Endodermal cell (in vitro differentiated cells): ENCODE measurements around the gene LRP11. TPM values are rescaled to one million over a fixed set of nuclear protein-coding genes. Genes with fewer than 3 reads are reported as not detected.

Source experiments
- DNase-seq: peaks from one replicate; pipeline ENCODE4 v3.0.0-alpha.2; 2017
- H3K27ac ChIP-seq: 2 replicates; pipeline ENCODE4 v1.5.1; 2013; ENCODE audit warnings: mild to moderate bottlenecking, low read depth, low read length, moderate library complexity
- H3K27me3 ChIP-seq: 2 replicates; pipeline ENCODE4 v1.6.1; 2013; ENCODE audit warnings: mild to moderate bottlenecking, low read length, moderate library complexity; ENCODE audit not compliant: insufficient read depth, control insufficient read depth, poor library complexity, severe bottlenecking
- H3K36me3 ChIP-seq: 2 replicates; pipeline ENCODE4 v1.7.0; 2013; ENCODE audit warnings: mild to moderate bottlenecking, low read length, moderate library complexity; ENCODE audit not compliant: control insufficient read depth, insufficient read depth
- H3K4me1 ChIP-seq: one replicate; pipeline ENCODE4 v1.7.0; 2013; ENCODE audit warnings: low read length; ENCODE audit not compliant: control insufficient read depth, insufficient read depth
- H3K4me3 ChIP-seq: 2 replicates; pipeline ENCODE4 v1.5.1; 2013; ENCODE audit warnings: mild to moderate bottlenecking, low read length, moderate library complexity
- H3K9ac ChIP-seq: 2 replicates; pipeline ENCODE4 v1.6.1; 2013; ENCODE audit warnings: mild to moderate bottlenecking, low read length, moderate library complexity; ENCODE audit not compliant: poor library complexity, severe bottlenecking; ENCODE audit errors: extremely low read depth
- H3K9me3 ChIP-seq: 2 replicates; pipeline ENCODE4 v1.6.1; 2013; ENCODE audit warnings: mild to moderate bottlenecking, low read length, moderate library complexity; ENCODE audit not compliant: control insufficient read depth
- H3K27ac Mint-ChIP-seq: 2 replicates; pipeline ENCODE4 v1.8.0; 2020; ENCODE audit warnings: mixed read lengths
- H3K27me3 Mint-ChIP-seq: 2 replicates; pipeline ENCODE4 v1.8.0; 2021; ENCODE audit warnings: mild to moderate bottlenecking, mixed read lengths; ENCODE audit not compliant: insufficient read depth
- H3K36me3 Mint-ChIP-seq: 2 replicates; pipeline ENCODE4 v1.8.0; 2020; ENCODE audit warnings: low read depth, mixed read lengths
- H3K4me1 Mint-ChIP-seq: 2 replicates; pipeline ENCODE4 v1.8.0; 2020; ENCODE audit warnings: mixed read lengths
- H3K4me3 Mint-ChIP-seq: 2 replicates; pipeline ENCODE4 v1.8.0; 2020; ENCODE audit warnings: mild to moderate bottlenecking, moderate library complexity, mixed read lengths
- H3K9me3 Mint-ChIP-seq: 2 replicates; pipeline ENCODE4 v1.8.0; 2020; ENCODE audit warnings: mild to moderate bottlenecking, mixed read lengths
- WGBS, 2 experiments: methylation state at CpG; one replicate each; pipeline versions ENCODE4 v1.1.5 to v1.1.7; 2013; ENCODE audit warnings: missing lambda C conversion rate in 2 of 2, mixed read lengths in 1 of 2; ENCODE audit not compliant: insufficient coverage in 1 of 2, insufficient read length in 1 of 2; 5-methylcytosine and 5-hydroxymethylcytosine counted together
- total RNA-seq, 2 donors: library from RNA; stranded (reverse); fragmentation: NEBNext Ultra II Directional in 1 of 2; extraction: Animal tissue kit (Norgen Biotek cat#: 25700) in 1 of 2; gene quantifications; 2 replicates in 1 of 2; 3 replicates in 1 of 2; pipeline ENCODE4 v1.2.1, GENCODE V29; 2021
- TF ChIP-seq, protein P1 (sequence below): fragments of 200-600 bp; sonication (generic); conservative IDR thresholded peaks from 2 replicates; pipeline ENCODE4 v1.5.0; 2021; ENCODE audit warnings: antibody characterized with exemption, mild to moderate bottlenecking

LRP11 gene
- total RNA-seq, 2 donors from 2014 or later: 3.6 to 6.0 TPM

DNA sequence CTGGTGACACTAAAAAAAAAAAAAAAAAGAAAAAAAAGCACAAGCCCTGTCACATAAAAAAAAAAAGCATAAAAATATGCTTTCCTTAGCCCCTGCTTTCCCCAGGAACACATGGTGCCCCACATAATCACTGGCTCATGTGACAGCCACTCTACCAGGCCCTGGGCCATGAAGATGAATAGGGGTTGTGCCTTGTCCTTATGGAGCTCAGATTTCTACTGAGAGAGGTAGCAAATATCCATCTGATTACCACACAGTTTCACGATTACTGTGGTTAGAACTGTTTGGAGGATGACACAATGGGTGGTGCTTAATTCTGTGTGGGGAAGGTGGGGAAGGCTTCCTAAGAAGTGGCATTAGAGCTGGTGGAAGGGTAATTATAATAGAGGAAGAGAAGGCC is 24.5 kb upstream of the LRP11 start:
- TF ChIP-seq, protein P1, sequence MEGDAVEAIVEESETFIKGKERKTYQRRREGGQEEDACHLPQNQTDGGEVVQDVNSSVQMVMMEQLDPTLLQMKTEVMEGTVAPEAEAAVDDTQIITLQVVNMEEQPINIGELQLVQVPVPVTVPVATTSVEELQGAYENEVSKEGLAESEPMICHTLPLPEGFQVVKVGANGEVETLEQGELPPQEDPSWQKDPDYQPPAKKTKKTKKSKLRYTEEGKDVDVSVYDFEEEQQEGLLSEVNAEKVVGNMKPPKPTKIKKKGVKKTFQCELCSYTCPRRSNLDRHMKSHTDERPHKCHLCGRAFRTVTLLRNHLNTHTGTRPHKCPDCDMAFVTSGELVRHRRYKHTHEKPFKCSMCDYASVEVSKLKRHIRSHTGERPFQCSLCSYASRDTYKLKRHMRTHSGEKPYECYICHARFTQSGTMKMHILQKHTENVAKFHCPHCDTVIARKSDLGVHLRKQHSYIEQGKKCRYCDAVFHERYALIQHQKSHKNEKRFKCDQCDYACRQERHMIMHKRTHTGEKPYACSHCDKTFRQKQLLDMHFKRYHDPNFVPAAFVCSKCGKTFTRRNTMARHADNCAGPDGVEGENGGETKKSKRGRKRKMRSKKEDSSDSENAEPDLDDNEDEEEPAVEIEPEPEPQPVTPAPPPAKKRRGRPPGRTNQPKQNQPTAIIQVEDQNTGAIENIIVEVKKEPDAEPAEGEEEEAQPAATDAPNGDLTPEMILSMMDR: no peak
- H3K9me3 Mint-ChIP-seq: no peaks in the 10 kb centered on the region
- WGBS, 2 experiments: 83% methylated on average over 1 of the region's 1 CpG; no CpG with 5 or more reads in 1 of the 2 experiments
- H3K4me1 Mint-ChIP-seq: no peaks in the 10 kb centered on the region
- H3K9me3 ChIP-seq: no peaks in the 10 kb centered on the region
- no peak overlapping the region for H3K27ac Mint-ChIP-seq
- H3K4me3 Mint-ChIP-seq: no peak overlapping the region
- peaks cover 63% of the 10 kb centered on the region for H3K27me3 Mint-ChIP-seq
- no peak overlapping the region for H3K27ac ChIP-seq
- peaks cover 11% of the 10 kb centered on the region for H3K27me3 ChIP-seq
- H3K36me3 ChIP-seq: no peaks in the 10 kb centered on the region
- H3K36me3 Mint-ChIP-seq: no peaks in the 10 kb centered on the region
- H3K9ac ChIP-seq: no peak overlapping the region
- no peaks in the 10 kb centered on the region for H3K4me1 ChIP-seq
- no peak overlapping the region for H3K4me3 ChIP-seq
- no peak for DNase-seq

DNA sequence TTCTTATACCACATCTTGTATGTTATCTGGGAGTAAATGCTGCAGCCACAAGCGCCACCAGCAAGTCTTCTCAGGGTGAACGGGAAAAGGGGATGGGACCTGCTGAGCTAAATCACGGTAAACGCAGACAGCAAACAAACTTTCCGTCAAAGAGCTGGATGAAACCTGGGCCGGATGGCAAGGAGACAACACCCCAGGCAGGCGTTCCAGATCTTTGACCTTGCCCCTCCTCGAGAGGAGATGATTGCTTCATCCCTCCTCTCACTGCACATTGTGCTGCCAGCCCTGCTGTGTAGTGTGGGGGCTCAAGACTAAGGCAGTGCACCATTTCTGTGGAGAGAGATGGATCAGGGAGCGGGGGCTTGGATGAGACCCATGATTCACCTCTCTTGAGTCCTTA is 23.9 kb upstream of the LRP11 start:
- no peak for DNase-seq
- Histone ChIP-seq H3K27ac (no peak overlapping the region), H3K27me3 (peaks cover 16% of the 10 kb centered on the region), H3K4me3 (no peak overlapping the region), H3K9ac (no peak overlapping the region), H3K36me3 (no peaks in the 10 kb centered on the region), H3K4me1 (no peaks in the 10 kb centered on the region), H3K9me3 (no peaks in the 10 kb centered on the region)
- H3K4me3 Mint-ChIP-seq: no peak overlapping the region
- TF ChIP-seq, protein P1: no peak
- H3K27ac Mint-ChIP-seq: no peak overlapping the region
- H3K9me3 Mint-ChIP-seq: no peaks in the 10 kb centered on the region
- WGBS, 2 experiments: 84 to 85% methylated on average over 6 to 9 of the region's 9 CpGs
- no peaks in the 10 kb centered on the region for H3K4me1 Mint-ChIP-seq
- H3K36me3 Mint-ChIP-seq: no peaks in the 10 kb centered on the region
- H3K27me3 Mint-ChIP-seq: peaks cover 62% of the 10 kb centered on the region

DNA sequence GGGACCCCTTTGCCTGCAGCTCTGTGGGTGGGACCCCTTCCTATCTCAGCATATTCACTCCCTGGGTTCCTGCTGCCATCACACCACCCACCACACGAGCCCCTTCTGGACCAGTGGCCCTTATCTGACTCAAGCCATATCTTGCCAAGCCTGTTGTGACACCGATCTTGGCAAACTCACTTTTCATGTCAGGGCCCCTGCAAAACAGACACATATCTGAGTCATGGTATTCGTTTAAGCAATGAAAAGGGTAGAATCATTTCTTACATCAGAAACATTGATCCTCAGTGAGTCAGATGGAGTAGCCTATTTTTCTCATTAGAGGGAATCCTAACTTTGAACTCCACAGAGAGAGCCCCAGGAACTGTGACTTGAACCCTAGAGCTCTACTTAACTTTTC is 23.2 kb upstream of the LRP11 start:
- Mint-ChIP-seq H3K27me3 (peaks cover 55% of the 10 kb centered on the region), H3K4me3 (no peak overlapping the region), H3K9me3 (no peaks in the 10 kb centered on the region), H3K4me1 (no peaks in the 10 kb centered on the region), H3K27ac (no peak overlapping the region), H3K36me3 (no peaks in the 10 kb centered on the region)
- TF ChIP-seq, protein P1: no peak
- WGBS, 2 experiments: 89 to 90% methylated on average over 1 to 3 of the region's 3 CpGs
- Histone ChIP-seq H3K36me3 (no peaks in the 10 kb centered on the region), H3K27ac (no peak overlapping the region), H3K4me1 (no peaks in the 10 kb centered on the region), H3K9me3 (no peaks in the 10 kb centered on the region), H3K9ac (no peak overlapping the region), H3K4me3 (no peak overlapping the region), H3K27me3 (peaks cover 19% of the 10 kb centered on the region)
- DNase-seq: no peak
